Stimulated activated CD8-positive, alpha-beta memory T cell treated with anti-CD3 and anti-CD28 coated beads, Interleukin-12 subunit alpha, Interleukin-12 subunit beta, amount 100 ng/mL, for 4 hours (primary cell): ENCODE measurements around the gene NFATC1.
"Not testable (repeated sequence)": the region's sequence is repeated elsewhere in the genome, so short reads cannot be mapped to it uniquely, and the experiment has no call there.

ENCODE experiments used
- DNase-seq: peaks from one replicate; pipeline ENCODE4 v3.0.0-alpha.2; 2020; ENCODE audit warnings: low read depth

NFATC1 gene

DNA sequence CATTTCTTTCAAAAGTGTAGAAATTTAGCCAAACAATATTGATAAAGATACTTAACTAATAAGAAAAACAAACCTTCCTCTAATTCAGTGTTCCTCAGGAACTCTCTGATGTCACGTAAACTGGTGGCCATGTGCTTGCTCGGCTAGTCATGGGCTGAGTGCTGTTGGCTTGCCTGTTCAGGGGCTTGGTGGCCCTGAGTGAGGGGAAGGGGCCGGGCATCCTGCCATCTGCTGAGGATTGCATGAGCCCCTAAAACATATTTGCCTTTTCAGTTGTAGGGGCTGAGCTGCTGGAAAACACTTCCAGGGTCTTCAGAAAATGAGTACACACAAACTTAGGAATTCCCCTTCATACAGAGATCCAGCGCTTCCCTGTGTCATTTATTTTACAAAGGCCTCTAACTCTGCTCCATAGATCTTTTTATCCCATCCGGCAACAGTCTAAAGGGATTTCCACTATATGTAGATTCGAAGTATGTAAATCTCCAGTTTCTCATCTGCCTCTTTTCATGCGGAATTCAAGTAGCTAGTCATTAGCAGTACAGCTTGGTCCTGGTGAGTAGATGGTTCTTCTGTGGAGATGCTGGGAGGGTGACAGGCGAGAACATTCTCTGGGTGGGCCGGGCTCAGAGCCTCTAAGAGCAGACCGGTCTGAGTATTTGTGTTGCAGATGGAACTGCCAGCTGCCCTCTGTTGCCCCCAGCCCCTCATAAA, 20.1 kb upstream of the NFATC1 start:
- no peak for DNase-seq

DNA sequence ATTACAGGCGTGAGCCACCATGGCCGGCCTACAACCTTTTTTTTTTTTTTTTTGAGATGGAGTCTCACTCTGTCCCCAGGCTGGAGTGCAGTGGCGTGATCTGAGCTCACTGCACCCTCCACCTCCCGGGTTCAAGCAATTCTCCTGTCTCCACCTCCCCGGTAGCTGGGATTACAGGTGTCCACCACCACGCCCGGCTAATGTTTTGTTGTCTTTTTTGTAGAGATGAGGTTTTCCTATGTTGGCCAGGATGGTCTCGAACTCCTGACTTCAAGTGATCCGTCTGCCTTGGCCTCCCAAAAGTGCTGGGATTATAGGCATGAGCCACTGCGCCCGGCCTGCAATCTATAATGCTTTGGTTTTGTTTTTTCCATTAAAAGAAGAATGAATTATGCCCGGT, 19.1 kb upstream of the NFATC1 start:
- DNase-seq, result not testable (repeated sequence)

DNA sequence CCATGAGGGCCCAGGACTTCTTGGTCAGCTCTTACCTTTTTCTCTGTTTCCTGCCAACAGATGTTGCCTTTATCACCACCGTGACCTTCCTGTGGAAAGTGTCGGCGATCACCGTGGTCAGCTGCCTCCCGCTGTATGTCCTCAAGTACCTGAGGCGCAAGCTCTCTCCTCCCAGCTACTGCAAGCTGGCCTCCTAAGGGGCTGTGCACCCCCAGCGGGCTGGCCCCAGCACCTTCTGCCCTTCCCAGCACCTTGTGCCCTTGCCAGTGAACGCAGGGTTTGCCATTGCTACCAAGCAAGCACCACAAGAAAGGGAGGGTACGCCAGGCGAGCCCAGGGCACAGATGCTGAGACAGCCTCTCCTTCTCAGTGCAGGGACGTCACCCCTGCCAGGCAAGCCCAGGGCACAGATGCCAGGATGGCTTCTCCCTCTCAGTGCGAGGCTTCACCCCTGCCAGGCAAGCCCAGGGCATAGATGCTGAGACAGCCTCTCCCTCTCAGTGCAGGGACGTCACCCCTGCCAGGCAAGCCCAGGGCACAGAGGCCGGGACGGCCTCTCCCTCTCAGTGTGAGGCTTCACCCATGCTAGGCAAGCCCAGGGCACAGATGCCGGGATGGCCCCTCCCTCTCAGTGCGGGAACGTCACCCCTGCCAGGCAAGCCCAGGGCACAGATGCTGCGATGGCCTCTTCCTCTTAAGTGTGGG, 18.4 kb upstream of the NFATC1 start:
- no peak for DNase-seq

DNA sequence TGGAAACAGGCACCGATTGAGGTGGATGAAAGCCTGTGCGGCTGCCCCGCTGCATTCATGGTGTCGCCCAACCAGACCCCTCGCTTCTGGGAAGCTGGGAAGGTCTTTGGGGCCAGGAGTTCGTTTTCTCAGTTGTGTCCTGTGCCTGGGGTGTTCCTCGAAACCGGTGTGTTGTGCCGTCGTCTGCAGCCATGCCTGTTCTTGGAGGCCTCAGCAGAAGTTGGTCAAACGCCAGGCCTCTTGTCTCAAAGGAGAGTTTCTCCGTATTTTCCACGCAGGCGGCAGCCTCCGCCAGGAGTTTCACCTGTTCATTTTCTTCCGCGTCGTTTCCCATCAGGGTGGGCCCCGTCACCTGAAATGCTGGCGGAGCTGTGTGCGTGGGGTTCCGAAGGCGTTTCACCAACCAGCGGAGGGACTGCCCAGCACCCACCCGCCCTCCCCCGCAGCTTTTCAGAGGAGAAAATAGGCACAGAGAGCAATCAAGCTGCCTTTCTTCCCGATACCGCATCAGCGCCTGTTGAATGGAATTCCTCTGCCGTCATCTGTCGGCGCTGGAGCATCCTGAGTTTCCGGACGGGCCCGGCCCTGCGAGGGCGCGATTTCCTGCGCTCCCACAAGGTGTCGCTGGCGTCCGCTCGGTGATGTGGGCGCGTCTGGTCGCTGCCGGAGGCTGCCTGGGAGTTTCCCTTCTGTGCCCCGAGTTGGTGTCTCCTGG, 17.0 kb upstream of the NFATC1 start:
- peak; percentile 65 for DNase-seq

DNA sequence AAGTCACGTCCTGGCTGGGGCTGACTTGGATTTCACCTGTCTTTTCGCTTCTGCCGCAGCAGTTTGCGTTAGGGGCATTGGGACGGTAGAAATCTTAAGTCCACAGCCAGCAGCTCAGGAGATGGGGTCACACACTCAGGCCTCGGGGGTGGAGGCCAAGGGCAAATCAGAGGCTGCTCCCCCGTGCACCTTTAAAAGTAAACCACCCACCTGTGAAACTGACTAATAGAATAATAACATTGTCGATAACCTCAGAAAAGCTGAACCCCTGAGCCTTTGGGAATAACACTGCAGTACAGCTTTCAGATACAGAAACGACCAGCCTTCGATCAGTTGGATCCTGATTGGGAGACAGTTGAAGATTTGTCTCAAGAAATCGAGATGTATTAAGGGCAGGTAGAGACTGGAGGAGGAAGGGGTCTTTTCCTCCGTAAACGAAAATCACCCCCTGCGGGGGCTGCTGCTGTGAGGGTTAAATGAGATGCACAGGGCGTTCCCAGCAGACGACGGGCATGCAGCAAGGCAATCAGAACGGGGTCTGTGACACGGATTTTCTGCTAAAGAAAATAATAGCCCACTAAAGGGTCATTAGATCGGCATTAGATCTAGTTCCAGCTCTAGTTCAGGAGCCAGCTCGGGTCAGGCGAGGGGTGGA, 16.4 kb upstream of the NFATC1 start:
- no peak for DNase-seq

DNA sequence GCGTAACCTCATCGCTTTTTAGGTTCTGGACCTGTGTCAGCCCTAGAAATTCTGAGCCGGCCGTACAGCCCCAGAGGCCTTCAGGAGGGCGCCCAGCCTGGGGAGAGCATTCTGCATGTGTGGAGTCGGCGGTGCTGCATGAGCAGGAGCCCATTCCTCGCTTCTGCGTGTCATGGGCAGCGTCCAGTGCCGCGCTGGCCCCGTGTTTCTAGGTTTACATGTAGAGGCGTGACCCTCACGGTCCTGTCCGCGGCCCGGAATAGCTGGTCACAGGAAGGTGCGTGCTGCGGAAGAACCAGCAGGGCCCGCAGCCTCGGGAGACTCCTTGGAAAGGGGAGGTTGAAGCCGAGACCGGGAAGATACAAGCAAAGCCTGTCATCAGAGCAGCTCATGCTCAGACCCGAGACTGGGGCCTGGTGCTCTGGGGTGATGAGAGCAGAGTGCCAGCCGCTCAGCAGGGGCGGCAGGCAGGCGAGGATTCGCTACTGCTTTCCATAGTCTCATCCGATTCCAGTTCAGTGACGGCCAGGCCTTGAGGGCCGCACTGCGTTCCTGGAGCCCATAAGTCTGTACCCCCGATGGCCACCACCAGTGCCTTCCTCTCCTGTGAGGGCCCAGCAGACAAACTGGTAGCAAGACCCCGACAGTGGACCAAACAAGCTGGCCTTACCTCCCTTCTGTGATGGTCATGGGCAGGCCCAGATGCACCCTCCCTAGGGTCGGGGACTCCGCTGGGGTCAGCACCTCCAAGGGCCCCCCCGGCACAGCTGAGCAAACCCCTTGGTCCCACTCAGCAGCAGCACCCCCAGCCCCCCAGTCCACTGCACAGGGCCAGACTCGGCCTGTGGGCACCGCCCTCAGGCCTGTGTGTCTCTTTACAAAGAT, 15.6 kb upstream of the NFATC1 start:
- DNase-seq, result no peak

DNA sequence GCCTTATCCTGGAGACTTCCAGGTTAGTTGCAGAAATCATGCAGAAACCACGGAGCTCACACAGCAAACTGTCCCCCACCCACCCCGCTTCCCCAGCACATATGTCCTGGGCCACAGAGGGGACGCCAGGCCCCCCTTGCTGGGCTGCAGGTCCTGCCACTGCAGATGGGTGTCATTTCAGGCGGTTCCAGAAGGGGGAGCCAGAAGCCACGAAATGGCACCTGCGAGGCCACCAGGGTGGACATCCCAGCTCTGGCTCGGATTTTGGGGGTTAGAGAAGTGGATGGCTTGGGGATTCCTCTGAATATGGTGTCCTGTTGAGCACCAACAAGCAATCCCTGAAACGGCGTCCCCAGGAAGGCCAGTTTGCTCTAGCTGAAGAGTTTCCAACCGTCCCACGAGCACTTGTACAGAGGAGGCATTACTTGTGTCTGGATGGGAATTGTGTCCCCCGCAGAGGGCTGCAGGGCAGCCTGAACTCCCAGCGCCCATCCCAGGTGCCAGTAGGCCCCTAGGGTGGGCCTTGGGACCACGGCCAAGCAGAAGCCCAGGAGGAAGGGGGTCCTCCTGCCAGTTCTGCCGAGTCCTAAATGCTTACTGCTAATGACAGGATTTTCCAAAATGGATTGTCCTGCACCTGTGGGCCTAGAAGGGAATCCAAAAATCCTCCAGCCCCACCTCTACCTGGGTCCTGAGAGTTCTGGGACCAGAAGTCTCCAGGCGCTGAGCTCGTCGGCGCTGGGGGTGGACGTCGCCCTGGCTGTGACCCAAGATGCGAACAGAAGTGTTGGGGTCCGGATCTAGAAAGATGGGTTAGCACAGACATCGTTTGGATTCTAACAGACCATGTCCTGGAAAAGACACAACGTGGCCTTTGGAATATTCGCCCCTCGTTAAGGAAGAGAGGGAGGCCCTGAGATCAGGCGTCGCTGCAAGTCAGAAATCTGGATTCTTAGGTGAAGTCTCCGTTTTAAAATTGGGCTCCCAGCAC, 14.6 kb upstream of the NFATC1 start:
- DNase-seq, result no peak

DNA sequence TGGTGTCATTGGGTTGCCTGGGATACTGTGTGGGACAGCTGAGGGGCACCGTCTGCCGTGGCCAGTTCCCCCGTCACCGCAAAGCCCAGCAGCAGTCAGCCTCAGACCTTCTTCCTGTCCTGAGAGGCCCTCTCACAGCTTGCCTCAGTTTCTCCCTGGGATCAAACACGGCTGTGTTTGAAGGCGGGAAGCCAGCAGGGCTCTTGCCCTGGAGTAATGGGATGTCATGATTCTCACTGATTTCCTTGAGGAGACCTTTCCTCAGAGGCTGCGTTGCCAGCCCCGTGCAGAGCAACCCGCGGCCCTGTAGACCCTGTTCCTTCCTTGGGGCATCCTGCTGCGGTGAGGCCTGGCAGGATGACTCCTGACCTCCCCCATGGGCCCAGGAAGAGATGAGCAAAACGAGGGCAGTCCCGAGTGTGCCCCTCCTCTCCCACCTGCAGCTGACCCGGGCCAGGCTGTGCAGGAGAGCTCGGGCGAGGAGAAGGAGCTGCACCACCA, 13.9 kb upstream of the NFATC1 start:
- DNase-seq, result no peak

DNA sequence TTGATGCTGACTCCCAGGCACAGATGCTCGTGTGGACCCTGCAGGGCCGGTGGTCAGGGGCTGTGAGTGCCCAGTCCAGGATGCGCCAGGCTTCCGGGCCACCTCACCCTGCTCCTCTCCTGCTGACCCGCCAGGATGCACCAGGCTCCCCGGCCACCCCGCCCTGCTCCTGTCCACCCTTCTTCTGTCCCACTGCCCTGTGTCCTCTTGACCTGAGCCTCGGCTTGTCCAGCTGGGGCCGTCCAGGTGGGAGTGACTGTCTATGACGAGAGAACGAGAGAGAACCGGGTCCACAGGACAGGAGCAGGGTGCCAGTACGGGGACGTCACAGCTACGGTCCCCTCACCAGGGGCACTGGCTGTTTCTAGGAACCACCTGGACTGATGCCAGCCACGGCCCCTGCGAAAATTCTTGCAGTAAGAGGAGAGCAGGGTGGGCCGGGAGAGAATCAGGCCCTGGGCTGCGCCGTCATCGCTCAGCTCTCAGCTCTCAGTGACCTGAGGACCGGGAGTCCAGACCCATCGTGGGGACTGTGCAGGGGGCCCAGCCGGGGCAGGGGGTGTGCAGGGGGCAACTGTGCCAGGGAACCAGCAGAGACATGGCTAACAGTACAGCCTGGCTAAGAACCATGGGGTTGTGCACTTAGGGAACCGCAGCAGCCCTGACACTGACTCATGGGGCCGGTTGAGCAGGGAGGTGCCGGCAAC, 12.9 kb upstream of the NFATC1 start:
- no peak for DNase-seq

DNA sequence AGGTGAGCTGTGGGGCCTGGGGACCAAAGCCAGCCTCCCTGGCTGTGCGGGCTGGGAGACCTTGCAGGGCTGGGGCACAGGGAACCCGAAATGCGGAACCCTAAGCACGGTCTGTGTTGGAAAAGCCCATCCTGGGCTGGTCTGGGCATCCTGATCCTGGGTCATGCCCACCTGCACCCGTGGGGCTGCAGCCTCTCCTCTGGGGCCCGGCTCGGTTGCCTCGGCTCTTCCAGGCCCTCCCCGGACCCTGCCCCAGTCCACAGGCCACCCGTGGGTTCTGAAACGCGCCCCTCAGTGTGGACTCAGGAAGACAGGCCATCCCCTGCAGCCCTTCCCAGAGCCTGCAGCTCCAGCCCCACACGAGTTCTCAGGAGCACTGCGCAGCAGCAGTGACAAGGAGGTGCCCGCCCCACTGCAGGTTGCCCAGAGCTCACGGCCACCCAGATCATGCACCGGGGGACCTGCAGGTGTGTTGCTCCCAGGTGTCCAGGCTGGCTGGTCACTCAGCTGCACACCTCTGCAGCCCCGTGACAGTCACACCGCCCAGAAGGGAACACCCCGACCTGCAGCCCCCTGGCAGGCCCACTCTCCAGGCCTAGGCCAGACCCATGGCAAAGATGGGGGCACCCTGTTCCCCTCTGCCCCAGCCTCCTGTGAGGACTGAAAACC, 12.2 kb upstream of the NFATC1 start:
- no peak for DNase-seq

DNA sequence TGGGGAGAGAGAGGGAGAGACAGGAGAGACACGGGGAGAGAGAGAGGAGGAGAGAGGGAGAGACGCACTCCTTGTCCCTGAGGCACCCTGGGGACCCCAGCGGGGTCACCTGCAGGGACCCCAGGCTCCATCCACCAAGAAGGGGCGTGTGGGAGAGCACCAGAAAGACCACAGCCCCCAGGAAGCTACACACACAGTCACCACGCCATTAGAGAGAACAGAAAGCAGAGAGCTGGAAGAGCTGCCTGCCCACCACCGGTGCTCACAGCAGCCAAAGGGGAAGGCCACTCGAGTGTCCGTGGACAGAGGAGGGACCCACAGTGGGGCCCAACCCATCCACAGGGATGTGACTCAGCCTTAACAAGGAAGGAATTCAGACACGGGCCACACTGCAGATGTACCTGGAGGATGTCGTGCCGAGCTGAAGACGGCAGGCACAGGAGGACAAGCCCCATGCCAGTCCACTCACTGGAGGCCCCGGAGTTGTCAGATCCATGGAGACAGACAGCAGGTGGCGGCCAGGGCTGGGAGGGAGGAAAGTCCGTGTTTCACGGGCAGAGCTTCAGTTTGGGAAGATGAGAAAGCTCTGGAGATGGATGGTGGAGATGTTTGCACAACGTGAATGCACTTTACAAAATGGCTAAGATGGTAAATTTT, 11.5 kb upstream of the NFATC1 start:
- DNase-seq, result no peak

DNA sequence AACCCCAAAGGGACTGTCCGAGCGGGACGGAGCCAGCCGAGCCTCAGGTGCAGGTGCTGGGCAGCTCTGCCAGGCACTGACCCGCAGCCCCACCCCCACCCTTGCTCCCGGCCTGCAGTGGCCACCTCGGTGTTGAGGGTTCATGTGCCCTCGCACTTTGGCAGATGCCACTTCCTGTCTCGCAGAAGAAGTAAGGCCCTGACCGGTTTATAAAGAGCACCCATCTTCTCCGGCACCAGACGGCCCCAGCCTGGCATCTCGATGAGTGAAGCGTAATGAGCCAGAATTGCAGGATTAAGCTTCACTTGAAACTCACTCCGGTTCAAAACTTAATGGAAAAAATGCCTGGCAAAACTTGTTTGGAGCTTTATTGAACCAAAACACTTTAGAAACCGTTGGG, 10.9 kb upstream of the NFATC1 start:
- DNase-seq, result no peak

DNA sequence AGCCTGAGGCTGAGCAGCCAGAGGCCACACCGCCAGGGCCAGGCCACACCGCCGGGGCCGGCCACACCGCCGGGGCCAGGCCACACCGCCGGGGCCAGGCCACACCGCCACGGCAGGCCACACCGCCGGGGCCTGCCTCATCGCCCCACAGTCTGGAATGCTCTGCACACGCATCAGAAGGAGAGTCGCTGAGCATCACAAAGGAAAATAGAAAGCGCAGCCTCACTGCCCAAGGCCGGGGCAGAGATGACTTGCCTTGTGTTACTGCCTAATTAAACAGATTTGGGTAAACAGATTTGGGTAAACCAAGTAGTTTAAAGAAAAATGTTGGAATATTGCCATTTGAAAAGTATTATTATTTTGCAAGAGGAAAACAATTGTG, 10.4 kb upstream of the NFATC1 start:
- no peak for DNase-seq

DNA sequence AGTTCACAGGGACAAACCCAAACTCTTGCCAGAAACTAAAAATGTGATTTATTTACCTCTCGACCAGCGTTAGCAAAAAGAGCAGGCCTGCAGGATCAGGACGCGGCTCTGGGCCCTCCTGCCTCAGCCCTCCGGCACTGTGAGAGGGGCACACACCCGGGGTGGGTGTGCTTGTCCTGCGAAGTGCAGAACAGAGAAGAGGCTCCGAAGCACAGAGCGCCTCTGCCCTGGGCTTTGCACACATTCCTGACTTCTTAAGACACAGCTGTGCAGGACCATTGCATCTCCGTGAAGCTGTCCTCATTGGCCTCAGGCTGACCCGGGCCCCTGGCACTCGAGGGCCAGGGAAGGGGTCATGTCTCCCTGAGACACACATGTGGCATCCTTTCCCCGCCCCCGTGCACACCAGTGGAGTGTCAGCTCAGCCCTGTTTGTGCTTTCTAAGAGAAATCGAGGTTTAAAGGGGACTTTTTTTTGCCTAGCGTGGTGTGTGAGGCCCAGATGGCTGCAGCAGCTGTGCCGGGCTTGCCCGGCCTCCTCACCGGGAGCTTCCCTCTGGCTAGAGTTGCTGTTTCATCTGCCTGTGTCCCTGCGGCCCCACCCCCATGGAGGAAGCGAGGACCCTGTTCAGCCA, 9.9 kb upstream of the NFATC1 start:
- no peak for DNase-seq

DNA sequence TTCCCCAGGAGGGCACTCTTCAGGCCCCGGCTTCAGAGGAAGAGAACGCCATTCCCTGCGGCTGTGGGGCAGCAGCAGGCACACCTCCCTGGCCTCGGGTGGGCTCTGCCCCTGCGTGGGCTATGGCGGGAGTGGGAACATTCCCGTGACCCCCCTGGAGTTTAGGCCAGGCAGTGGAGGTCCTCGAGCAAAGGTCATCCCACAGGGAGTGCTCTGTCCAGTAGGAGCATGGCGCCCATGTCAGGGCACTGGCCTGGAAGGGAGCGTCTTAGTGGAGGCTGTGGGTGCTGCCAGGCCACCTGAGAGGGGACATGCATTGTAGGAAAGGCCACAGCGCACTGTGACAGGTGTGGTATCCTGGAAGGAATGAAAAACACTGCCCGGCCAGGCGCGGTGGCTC, 9.2 kb upstream of the NFATC1 start:
- no peak for DNase-seq

DNA sequence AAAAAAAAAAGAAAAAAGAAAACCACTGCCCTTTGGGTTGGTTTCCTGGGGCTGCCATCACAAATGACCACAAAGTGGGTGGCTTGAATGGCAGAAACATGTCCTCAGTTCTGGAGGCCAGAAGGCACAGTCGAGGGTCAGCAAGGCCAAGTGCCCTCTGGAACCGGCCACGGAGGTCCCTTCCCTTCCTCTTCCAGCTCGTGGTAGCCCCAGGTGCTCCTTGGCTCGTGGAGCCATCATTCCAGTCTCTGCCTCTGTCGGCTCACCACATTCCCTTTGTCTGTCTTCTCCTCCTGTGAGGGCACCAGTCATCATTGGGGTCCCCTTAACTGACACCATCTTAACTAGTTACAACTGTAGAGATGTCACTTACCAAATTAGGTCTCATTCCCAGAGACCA, 8.5 kb upstream of the NFATC1 start:
- DNase-seq, result no peak

DNA sequence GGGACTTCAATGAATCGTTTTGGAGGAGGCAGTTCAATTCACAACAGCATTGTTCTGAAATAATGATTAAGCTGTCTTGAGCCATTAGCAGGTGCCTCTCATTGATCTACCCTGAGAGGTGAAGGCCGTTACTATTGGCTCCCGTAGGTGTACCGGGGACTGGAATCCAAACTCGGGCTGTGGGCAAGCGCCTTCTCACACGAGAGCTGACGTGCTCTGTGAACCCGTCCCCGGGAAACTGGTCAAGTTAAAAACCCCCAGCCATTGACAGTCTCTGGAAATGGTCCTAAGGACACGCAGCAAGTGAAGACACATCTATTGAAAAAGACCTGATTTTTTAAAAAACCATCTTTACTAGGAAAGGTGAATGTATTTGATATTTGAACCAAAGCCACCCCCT, 8.1 kb upstream of the NFATC1 start:
- DNase-seq, result no peak

DNA sequence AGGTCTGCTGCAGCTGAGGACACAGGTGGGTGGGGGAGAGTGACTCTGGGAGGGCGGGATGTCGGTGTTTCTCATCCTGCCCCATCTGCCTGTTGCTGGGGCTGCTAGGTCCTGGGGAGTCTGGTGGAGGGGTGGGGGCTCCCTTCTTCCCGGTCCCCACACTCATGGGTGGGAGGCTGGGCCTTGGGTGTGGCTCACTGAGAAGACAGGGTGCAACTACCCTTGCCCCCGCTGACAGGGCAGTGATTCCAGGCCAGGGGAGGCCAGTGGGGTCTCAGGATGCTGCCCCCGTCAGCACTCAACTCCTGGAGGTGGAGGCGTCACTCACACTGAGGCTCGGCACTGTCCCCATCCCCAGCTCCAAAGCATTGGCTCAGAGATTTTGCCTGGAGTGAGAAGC, 7.7 kb upstream of the NFATC1 start:
- no peak for DNase-seq
